ENCODE measurements around the gene STX8. TPM values are rescaled to one million over a fixed set of nuclear protein-coding genes. Genes with fewer than 3 reads are reported as not detected.

STX8 gene
- total RNA-seq, 1 donor from 2014 or later: 61.0 TPM

GRCh38 chr17:9212376-9213302 is 363.0 kb downstream of the STX8 start:
- TF ChIP-seq CTCF (IDR thresholded peaks at IDR 0.05; ENCODE audit: partially characterized antibody, unreplicated experiment): no peak
- H3K36me3 Mint-ChIP-seq (ENCODE audit: unreplicated experiment): peaks cover 20% of the 10 kb centered on the region
- H3K27me3 Mint-ChIP-seq (ENCODE audit: unreplicated experiment): peaks cover 10% of the 10 kb centered on the region
- no peak for DNase-seq
- H3K4me3 Mint-ChIP-seq (ENCODE audit: unreplicated experiment): no peak overlapping the region
- no peaks in the 10 kb centered on the region for H3K4me1 Mint-ChIP-seq (ENCODE audit: low read depth, unreplicated experiment)
- H3K27ac Mint-ChIP-seq (ENCODE audit: unreplicated experiment): no peak overlapping the region
- H3K9me3 Mint-ChIP-seq (ENCODE audit: unreplicated experiment): peaks cover 7% of the 10 kb centered on the region

GRCh38 chr17:9211133-9211765 is 364.4 kb downstream of the STX8 start:
- no peak for TF ChIP-seq CTCF (IDR thresholded peaks at IDR 0.05; ENCODE audit: partially characterized antibody, unreplicated experiment)
- Mint-ChIP-seq H3K27me3 (ENCODE audit: unreplicated experiment) (peaks cover 10% of the 10 kb centered on the region), H3K9me3 (ENCODE audit: unreplicated experiment) (peaks cover 5% of the 10 kb centered on the region), H3K27ac (ENCODE audit: unreplicated experiment) (no peak overlapping the region), H3K36me3 (ENCODE audit: unreplicated experiment) (peaks cover 14% of the 10 kb centered on the region), H3K4me3 (ENCODE audit: unreplicated experiment) (no peak overlapping the region), H3K4me1 (ENCODE audit: low read depth, unreplicated experiment) (peaks cover 2% of the 10 kb centered on the region)
- no peak for DNase-seq

DNA sequence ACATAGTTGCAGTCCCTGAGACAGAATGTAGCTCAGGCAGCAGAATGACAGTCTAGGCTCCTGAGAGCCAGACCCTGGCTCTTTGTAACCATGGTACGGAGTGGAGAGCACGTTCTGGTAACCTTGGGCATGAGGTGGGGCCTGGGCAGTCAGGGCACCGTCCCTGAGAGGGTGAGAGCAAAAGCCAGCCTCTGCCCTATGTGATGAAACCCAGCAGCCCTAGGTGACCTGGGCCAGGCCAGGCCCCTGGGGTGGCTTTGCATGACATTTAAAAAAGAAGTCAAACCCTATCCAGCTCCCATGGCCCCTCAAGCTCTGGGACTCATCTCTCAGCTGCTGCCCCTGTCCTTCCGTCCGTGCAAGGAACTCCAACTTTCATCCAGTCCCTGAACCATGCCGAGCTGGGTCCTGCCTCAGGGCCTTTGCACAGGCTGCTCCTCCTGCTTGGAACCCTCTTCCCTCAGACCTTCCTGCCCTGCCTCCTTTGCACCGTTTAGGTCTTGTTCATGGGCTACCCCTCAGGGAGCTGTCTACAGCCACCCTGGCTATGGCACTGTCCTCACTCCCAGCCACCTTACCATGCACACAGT is 365.7 kb downstream of the STX8 start:
- Mint-ChIP-seq H3K27me3 (ENCODE audit: unreplicated experiment) (peaks cover 10% of the 10 kb centered on the region), H3K4me1 (ENCODE audit: low read depth, unreplicated experiment) (peaks cover 2% of the 10 kb centered on the region), H3K36me3 (ENCODE audit: unreplicated experiment) (peaks cover under 1% of the 10 kb centered on the region), H3K27ac (ENCODE audit: unreplicated experiment) (no peak overlapping the region), H3K4me3 (ENCODE audit: unreplicated experiment) (no peak overlapping the region), H3K9me3 (ENCODE audit: unreplicated experiment) (peaks cover 3% of the 10 kb centered on the region)
- DNase-seq: no peak
- TF ChIP-seq CTCF (IDR thresholded peaks at IDR 0.05; ENCODE audit: partially characterized antibody, unreplicated experiment): no peak

DNA sequence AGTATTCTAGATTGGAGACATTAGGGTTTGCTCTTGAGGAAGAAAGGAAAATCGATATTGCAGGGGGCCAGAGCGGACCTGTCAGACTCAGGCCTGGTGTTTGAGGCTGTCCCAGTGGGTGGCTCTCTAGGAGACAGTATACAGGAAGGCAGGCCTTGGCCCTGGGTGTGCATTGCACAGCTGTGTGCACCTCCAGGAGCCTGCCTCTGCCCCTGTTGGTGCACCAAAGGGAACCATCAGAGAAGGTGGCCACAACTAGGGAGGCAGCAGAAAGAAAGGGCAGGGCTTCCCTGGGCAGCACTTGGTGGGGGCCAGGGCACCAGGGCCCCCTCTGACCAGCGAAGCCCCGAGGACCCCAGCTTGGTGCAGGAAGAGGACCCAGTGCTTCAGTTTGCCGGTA is 366.3 kb downstream of the STX8 start:
- Mint-ChIP-seq H3K27me3 (ENCODE audit: unreplicated experiment) (peaks cover 10% of the 10 kb centered on the region), H3K4me3 (ENCODE audit: unreplicated experiment) (no peak overlapping the region), H3K36me3 (ENCODE audit: unreplicated experiment) (no peaks in the 10 kb centered on the region), H3K9me3 (ENCODE audit: unreplicated experiment) (peaks cover 4% of the 10 kb centered on the region), H3K4me1 (ENCODE audit: low read depth, unreplicated experiment) (peaks cover 2% of the 10 kb centered on the region), H3K27ac (ENCODE audit: unreplicated experiment) (no peak overlapping the region)
- TF ChIP-seq CTCF (IDR thresholded peaks at IDR 0.05; ENCODE audit: partially characterized antibody, unreplicated experiment): no peak
- DNase-seq: no peak
